OCI-LY1 (cell line): ENCODE results near the gene LRFN2.

ENCODE experiments used
- EZH2 ChIP-seq: fragments of 200-600 bp; sonication (generic), shearing (Covaris generic); IDR thresholded peaks from 2 replicates; pipeline ENCODE4 v1.8.0; 2017; ENCODE audit warnings: borderline replicate concordance, mixed run types, mild to moderate bottlenecking, antibody characterized with exemption, low read length, moderate library complexity, mixed read lengths
- TF ChIP-seq, protein P1 (sequence below): fragments of 200-600 bp; sonication (generic), shearing (Covaris generic); IDR thresholded peaks from 2 replicates; pipeline ENCODE4 v1.5.1; 2017; ENCODE audit warnings: mild to moderate bottlenecking, antibody characterized with exemption, low read length, moderate library complexity, mixed read lengths

DNA sequence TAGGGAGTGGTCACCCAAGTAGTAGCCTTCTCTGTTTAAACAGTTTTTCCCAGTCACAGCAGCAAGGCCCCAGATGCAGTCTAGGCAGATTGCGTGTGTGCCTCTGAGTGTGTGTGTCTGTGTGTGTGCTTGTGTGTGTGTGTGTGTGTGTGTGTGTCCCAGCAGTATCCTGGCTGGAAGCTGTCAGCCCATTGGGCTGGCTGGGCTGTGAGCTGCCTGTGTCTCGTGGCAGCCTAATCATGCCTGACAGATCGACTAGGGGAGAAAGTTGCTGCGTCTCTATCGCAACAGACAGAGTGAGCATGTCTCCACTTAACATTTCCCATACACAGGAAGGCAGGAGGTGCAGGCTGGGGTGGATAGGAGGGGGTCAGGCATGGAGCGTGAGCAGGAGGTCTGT, 42.9 kb upstream of the LRFN2 start:
- TF ChIP-seq, protein P1, sequence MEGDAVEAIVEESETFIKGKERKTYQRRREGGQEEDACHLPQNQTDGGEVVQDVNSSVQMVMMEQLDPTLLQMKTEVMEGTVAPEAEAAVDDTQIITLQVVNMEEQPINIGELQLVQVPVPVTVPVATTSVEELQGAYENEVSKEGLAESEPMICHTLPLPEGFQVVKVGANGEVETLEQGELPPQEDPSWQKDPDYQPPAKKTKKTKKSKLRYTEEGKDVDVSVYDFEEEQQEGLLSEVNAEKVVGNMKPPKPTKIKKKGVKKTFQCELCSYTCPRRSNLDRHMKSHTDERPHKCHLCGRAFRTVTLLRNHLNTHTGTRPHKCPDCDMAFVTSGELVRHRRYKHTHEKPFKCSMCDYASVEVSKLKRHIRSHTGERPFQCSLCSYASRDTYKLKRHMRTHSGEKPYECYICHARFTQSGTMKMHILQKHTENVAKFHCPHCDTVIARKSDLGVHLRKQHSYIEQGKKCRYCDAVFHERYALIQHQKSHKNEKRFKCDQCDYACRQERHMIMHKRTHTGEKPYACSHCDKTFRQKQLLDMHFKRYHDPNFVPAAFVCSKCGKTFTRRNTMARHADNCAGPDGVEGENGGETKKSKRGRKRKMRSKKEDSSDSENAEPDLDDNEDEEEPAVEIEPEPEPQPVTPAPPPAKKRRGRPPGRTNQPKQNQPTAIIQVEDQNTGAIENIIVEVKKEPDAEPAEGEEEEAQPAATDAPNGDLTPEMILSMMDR: no peak
- no peak for TF ChIP-seq EZH2
